Measurements from ENCODE around the gene IFNA8.

DNA sequence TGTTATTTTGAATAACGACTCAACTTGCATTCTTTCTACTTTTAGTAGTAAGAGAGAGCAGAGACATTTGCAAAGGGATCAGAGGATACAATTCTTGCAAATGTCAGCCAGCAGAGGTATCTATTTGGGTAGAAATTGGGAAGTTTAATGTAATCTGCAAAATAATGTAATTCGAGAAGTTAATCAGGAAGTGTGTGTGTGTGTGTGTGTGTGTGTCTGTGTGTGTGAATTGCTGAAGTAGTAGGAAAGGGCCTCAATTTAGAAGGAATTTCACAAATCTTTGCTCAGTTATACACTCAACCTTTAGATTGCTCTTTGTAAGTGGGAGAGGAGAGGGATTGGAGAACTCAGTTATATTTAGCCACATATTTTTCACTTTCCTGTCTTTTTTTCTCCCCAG lies 20.3 kb downstream of the IFNA8 start:
- TF ChIP-seq CTCF (IDR thresholded peaks at IDR 0.05) (no peak), POLR2A (IDR thresholded peaks at IDR 0.05) (no peak)

All from body of pancreas (tissue), 4 donors.